ENCODE data around the gene MAP2K7.
"Not testable (repeated sequence)": the region's sequence is repeated elsewhere in the genome, so short reads cannot be mapped to it uniquely, and the experiment has no call there.

MAP2K7 gene

GRCh38 chr19:7885818-7886217 lies 17.9 kb upstream of the MAP2K7 start:
- no peak for DNase-seq

GRCh38 chr19:7887408-7888144 lies 16.1 kb upstream of the MAP2K7 start:
- DNase-seq: no peak

- DNase-seq: no peak
Observed at GRCh38 chr19:7888145-7888825, 15.4 kb upstream of the MAP2K7 start, which contains the start of gene LRRC8E. LRRC8E (plus strand) TSS chr19:7888510; CDS start chr19:7895604, 7,094 bp downstream.

- DNase-seq: no peak
Observed at GRCh38 chr19:7888826-7889217, 14.9 kb upstream of the MAP2K7 start.

- DNase-seq: not testable (repeated sequence)
Observed at GRCh38 chr19:7893362-7894101, 10.1 kb upstream of the MAP2K7 start.

- DNase-seq: no peak
Observed at GRCh38 chr19:7894612-7895309, 8.9 kb upstream of the MAP2K7 start.

- no peak for DNase-seq
Observed at GRCh38 chr19:7895565-7895964, 8.1 kb upstream of the MAP2K7 start.

GRCh38 chr19:7897292-7897691 lies 6.4 kb upstream of the MAP2K7 start:
- no peak for DNase-seq

GRCh38 chr19:7898967-7899366 lies 4.7 kb upstream of the MAP2K7 start:
- DNase-seq: no peak

- DNase-seq: no peak
Observed at GRCh38 chr19:7899751-7900378, 3.8 kb upstream of the MAP2K7 start.

GRCh38 chr19:7900401-7900870 lies 3.2 kb upstream of the MAP2K7 start:
- no peak for DNase-seq

GRCh38 chr19:7900931-7901330 lies 2.7 kb upstream of the MAP2K7 start:
- DNase-seq: no peak

- DNase-seq: no peak
Observed at GRCh38 chr19:7901337-7901736, 2.3 kb upstream of the MAP2K7 start.

- DNase-seq: no peak
Observed at GRCh38 chr19:7902796-7903243, 857 bp upstream of the MAP2K7 start.

GRCh38 chr19:7904074-7905020 lies 670 bp downstream of the MAP2K7 start:
- DNase-seq: no peak

GRCh38 chr19:7905268-7905667 lies 1.6 kb downstream of the MAP2K7 start:
- no peak for DNase-seq

GRCh38 chr19:7905859-7906258 lies 2.2 kb downstream of the MAP2K7 start:
- DNase-seq: no peak

GRCh38 chr19:7907122-7907521 lies 3.4 kb downstream of the MAP2K7 start:
- DNase-seq: no peak

- no peak for DNase-seq
Observed at GRCh38 chr19:7907544-7907943, 3.9 kb downstream of the MAP2K7 start.

- no peak for DNase-seq
Observed at GRCh38 chr19:7908078-7908699, 4.5 kb downstream of the MAP2K7 start.

Data from cortex of kidney (tissue), 1 donor.